Mucosa of gallbladder (tissue), 1 donor: ENCODE results near the gene PDP2. TPM values are rescaled to one million over a fixed set of nuclear protein-coding genes. Genes with fewer than 3 reads are reported as not detected.

Source experiments
- DNase-seq: peaks from one replicate; pipeline ENCODE4 v3.0.0-alpha.2; 2020; ENCODE audit warnings: low spot score
- total RNA-seq: library from RNA; stranded (reverse); gene quantifications from one replicate; pipeline ENCODE4 v1.2.1, GENCODE V29; 2021
- donor health status: DM: no; HTN: no; CAD: no.

PDP2 gene
- total RNA-seq, 1 donor from 2014 or later, result 18.6 TPM

- DNase-seq, result no peak
Observed at GRCh38 chr16:66903544-66904427, 23.5 kb downstream of the PDP2 start.

- DNase-seq, result no peak
Observed at GRCh38 chr16:66904428-66904845, 24.1 kb downstream of the PDP2 start.

GRCh38 chr16:66904846-66905632, 24.7 kb downstream of the PDP2 start:
- no peak for DNase-seq

- DNase-seq, result peak; percentile 85
Observed at GRCh38 chr16:66905633-66906539, 25.6 kb downstream of the PDP2 start.

GRCh38 chr16:66906916-66907836, 26.9 kb downstream of the PDP2 start:
- DNase-seq, result no peak

GRCh38 chr16:66908116-66908515, 27.8 kb downstream of the PDP2 start:
- DNase-seq, result no peak

- no peak for DNase-seq
Observed at GRCh38 chr16:66908762-66909559, 28.6 kb downstream of the PDP2 start.

GRCh38 chr16:66910175-66910940, 30.0 kb downstream of the PDP2 start:
- DNase-seq, result no peak

GRCh38 chr16:66911112-66911511, 30.8 kb downstream of the PDP2 start:
- no peak for DNase-seq

- DNase-seq, result no peak
Observed at GRCh38 chr16:66911801-66912200, 31.5 kb downstream of the PDP2 start.

GRCh38 chr16:66913081-66913480, 32.8 kb downstream of the PDP2 start:
- DNase-seq, result no peak

GRCh38 chr16:66913711-66914110, 33.4 kb downstream of the PDP2 start:
- DNase-seq, result no peak

- no peak for DNase-seq
Observed at GRCh38 chr16:66914541-66914940, 34.2 kb downstream of the PDP2 start.

- DNase-seq, result no peak
Observed at GRCh38 chr16:66915041-66915440, 34.7 kb downstream of the PDP2 start.

GRCh38 chr16:66916518-66916917, 36.2 kb downstream of the PDP2 start:
- no peak for DNase-seq

GRCh38 chr16:66917741-66918140, 37.4 kb downstream of the PDP2 start:
- no peak for DNase-seq

GRCh38 chr16:66918355-66918754, 38.0 kb downstream of the PDP2 start:
- no peak for DNase-seq

GRCh38 chr16:66918803-66919568, 38.7 kb downstream of the PDP2 start, which contains the start of gene CDH16:
Gene CDH16, minus strand, starts transcription at chr16:66918885. Its CDS starts 820 bp downstream, at chr16:66918065.
- peak; percentile 45 for DNase-seq
